Kidney epithelial cell (primary cell): ENCODE results near the gene GTF2A2. TPM values are rescaled to one million over a fixed set of nuclear protein-coding genes. Genes with fewer than 3 reads are reported as not detected.

Experiments
- DNase-seq: peaks from one replicate; pipeline ENCODE4 v3.0.0-alpha.2; 2010; ENCODE audit warnings: low read depth
- H3K27me3 ChIP-seq: 2 replicates; pipeline ENCODE4 v1.6.0; 2011; ENCODE audit warnings: low read length; ENCODE audit not compliant: control insufficient read depth, insufficient read depth
- H3K36me3 ChIP-seq: 2 replicates; pipeline ENCODE4 v1.5.1; 2011; ENCODE audit warnings: low read length; ENCODE audit not compliant: control insufficient read depth, insufficient read depth
- H3K4me3 ChIP-seq: 2 replicates; pipeline ENCODE4 v1.5.1; 2011; ENCODE audit warnings: low read depth, mild to moderate bottlenecking, control low read depth, low read length
- total RNA-seq: library from RNA; depleted of rRNA; stranded (reverse); fragments of >200 nt; gene quantifications from 2 replicates; pipeline ENCODE4 v1.2.3, GENCODE V29; 2015
- TF ChIP-seq, protein P1 (sequence below): IDR thresholded peaks from 2 replicates; pipeline ENCODE4 v1.5.1; 2011; ENCODE audit warnings: mild to moderate bottlenecking, moderate library complexity, low read length, control low read depth, inconsistent platforms; ENCODE audit not compliant: insufficient read depth, poor library complexity, severe bottlenecking

GTF2A2 gene
- total RNA-seq, 1 donor from 2014 or later, result 36.9 TPM

GRCh38 chr15:59688423-59688781, 31.1 kb upstream of the GTF2A2 start:
- Histone ChIP-seq H3K36me3 (no peaks in the 10 kb centered on the region), H3K27me3 (no peaks in the 10 kb centered on the region), H3K4me3 (peak overlapping the region; percentile 98)
- TF ChIP-seq, protein P1, sequence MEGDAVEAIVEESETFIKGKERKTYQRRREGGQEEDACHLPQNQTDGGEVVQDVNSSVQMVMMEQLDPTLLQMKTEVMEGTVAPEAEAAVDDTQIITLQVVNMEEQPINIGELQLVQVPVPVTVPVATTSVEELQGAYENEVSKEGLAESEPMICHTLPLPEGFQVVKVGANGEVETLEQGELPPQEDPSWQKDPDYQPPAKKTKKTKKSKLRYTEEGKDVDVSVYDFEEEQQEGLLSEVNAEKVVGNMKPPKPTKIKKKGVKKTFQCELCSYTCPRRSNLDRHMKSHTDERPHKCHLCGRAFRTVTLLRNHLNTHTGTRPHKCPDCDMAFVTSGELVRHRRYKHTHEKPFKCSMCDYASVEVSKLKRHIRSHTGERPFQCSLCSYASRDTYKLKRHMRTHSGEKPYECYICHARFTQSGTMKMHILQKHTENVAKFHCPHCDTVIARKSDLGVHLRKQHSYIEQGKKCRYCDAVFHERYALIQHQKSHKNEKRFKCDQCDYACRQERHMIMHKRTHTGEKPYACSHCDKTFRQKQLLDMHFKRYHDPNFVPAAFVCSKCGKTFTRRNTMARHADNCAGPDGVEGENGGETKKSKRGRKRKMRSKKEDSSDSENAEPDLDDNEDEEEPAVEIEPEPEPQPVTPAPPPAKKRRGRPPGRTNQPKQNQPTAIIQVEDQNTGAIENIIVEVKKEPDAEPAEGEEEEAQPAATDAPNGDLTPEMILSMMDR, result no peak
- no peak for DNase-seq

- TF ChIP-seq, protein P1, result no peak
- Histone ChIP-seq H3K4me3 (peak overlapping the region; percentile 98), H3K36me3 (no peaks in the 10 kb centered on the region), H3K27me3 (no peaks in the 10 kb centered on the region)
- no peak for DNase-seq
These were observed 30.5 kb upstream of the GTF2A2 start for GRCh38 chr15:59687836-59688235.

DNA sequence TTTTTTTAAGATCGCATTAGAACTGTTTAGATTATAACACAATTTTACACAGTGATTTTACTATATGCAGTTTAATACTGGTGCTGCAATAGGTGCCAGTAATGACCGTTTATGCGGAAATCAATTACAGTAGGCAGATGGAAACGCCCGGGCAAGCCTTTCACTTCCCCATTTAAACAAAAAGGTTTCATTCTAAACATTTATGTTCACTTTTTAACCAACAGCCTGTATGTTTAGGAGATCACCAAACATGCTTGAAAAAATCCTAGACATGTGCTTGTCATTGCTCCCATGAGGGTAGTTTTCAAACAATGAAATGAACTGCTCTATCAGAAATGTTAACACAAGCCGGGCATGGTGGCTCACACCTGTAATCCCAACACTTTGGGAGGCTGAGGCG, 29.1 kb upstream of the GTF2A2 start:
- no peaks in the 10 kb centered on the region for H3K27me3 ChIP-seq
- TF ChIP-seq, protein P1, result no peak
- no peaks in the 10 kb centered on the region for H3K36me3 ChIP-seq
- DNase-seq, result no peak
- H3K4me3 ChIP-seq, result no peak overlapping the region

GRCh38 chr15:59685737-59686297, 28.5 kb upstream of the GTF2A2 start:
- Histone ChIP-seq H3K4me3 (no peak overlapping the region), H3K27me3 (no peaks in the 10 kb centered on the region), H3K36me3 (no peaks in the 10 kb centered on the region)
- TF ChIP-seq, protein P1, result no peak
- no peak for DNase-seq

- no peak overlapping the region for H3K4me3 ChIP-seq
- H3K36me3 ChIP-seq, result peaks cover 1% of the 10 kb centered on the region
- DNase-seq, result no peak
- no peaks in the 10 kb centered on the region for H3K27me3 ChIP-seq
- TF ChIP-seq, protein P1, result no peak
These were observed 23.6 kb upstream of the GTF2A2 start for GRCh38 chr15:59680870-59681269.

- Histone ChIP-seq H3K27me3 (no peaks in the 10 kb centered on the region), H3K4me3 (no peak overlapping the region), H3K36me3 (peaks cover 1% of the 10 kb centered on the region)
- TF ChIP-seq, protein P1, result no peak
- DNase-seq, result no peak
These were observed 23.0 kb upstream of the GTF2A2 start for GRCh38 chr15:59680346-59680745.
